Left lung (tissue), 10 donors: ENCODE data around the gene C11orf97. TPM values are rescaled to one million over a fixed set of nuclear protein-coding genes. Genes with fewer than 3 reads are reported as not detected.

Experiments used
- ATAC-seq: fragments of 200-7000 bp; cut with Tn5 transposase; one replicate; pipeline ENCODE4 v1.9.1; 2020; ENCODE audit warnings: moderate library complexity
- DNase-seq, 4 donors: peaks; one replicate each; pipeline ENCODE4 v3.0.0-alpha.2; 2013 to 2020
- H3K27ac ChIP-seq, 2 donors: fragments of 200-600 bp; sonication (generic) in 1 of 2; one replicate each; pipeline versions ENCODE4 v1.5.0 to v1.8.0; 2020 to 2021
- H3K27me3 ChIP-seq, 2 donors: fragments of 200-600 bp; sonication (generic) in 1 of 2; one replicate each; pipeline versions ENCODE4 v1.5.0 to v1.8.0; 2020 to 2021
- H3K36me3 ChIP-seq, 2 donors: fragments of 200-600 bp; sonication (generic) in 1 of 2; one replicate each; pipeline versions ENCODE4 v1.5.0 to v1.8.0; 2020 to 2021
- H3K4me1 ChIP-seq, 2 donors: fragments of 200-600 bp; one replicate each; pipeline ENCODE4 v1.8.0; 2021
- H3K4me3 ChIP-seq, 2 donors: fragments of 200-600 bp; sonication (generic) in 1 of 2; one replicate each; pipeline versions ENCODE4 v1.5.0 to v1.8.0; 2020 to 2021; ENCODE audit warnings: mild to moderate bottlenecking in 1 of 2
- H3K9me3 ChIP-seq, 2 donors: fragments of 200-600 bp; sonication (generic) in 1 of 2; one replicate each; pipeline versions ENCODE4 v1.5.0 to v1.8.0; 2020 to 2021
- intact Hi-C, 2 donors: fragments of 100-400 bp; cut with DNase I; formaldehyde crosslinking; loops; one replicate each; pipeline versions ENCODE4 v1.11.2 to v1.14.2; 2022
- polyA plus RNA-seq, 6 donors: library from polyadenylated mRNA; unstranded; fragments of 120-200 nt; gene quantifications; one replicate each; pipeline ENCODE4 v1.2.1, GENCODE V29; 2013; ENCODE audit not compliant: insufficient read length in 6 of 6
- total RNA-seq, 2 donors: library from RNA; stranded (reverse); fragmentation: NEBNext Ultra II Directional; extraction: Animal tissue kit (Norgen Biotek cat#: 25700); gene quantifications; one replicate each; pipeline ENCODE4 v1.2.1, GENCODE V29; 2021
- TF ChIP-seq, protein P1 (sequence below), 2 donors: fragments of 200-600 bp; sonication (generic) in 1 of 2; IDR thresholded peaks; one replicate each; pipeline versions ENCODE4 v1.5.0 to v1.8.0; 2021; ENCODE audit warnings: antibody characterized with exemption in 2 of 2
- donor health status: DM: no; HTN: yes; CAD: no.
- donor health status: DM: no; HTN: no; CAD: no.

C11orf97 gene
- total and polyA plus RNA-seq, 8 donors, result 0.47 to 4.1 (median 2.0) TPM; not detected in 1

DNA sequence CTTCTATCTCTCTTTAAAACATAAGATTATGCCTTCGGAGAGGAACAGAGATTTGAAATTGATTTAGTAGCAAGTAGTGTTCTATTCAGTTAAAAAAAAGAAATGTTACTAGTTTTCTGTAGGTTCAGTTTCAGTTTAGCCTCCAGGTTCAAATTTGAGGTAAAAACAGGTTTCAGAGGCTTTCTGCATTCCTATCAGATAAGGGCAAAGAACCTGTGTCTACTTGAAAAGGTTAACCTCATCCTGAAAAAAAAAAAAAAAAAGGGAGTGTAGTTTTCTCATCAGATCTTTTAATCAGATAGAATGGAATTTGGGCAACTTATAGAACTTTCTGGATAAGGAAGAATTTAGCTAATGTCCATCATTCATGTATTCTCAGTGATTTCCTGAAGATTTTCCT, 12.1 kb downstream of the C11orf97 start:
- DNase-seq (no peak), ATAC-seq (no peak)
- Histone ChIP-seq H3K27ac (no peak overlapping the region), H3K27me3 (no peaks in the 10 kb centered on the region), H3K9me3 (no peaks in the 10 kb centered on the region), H3K36me3 (no peaks in the 10 kb centered on the region), H3K4me1 (peaks cover 0 to 22% of the 10 kb centered on the region in 2 donors), H3K4me3 (no peak overlapping the region)
- intact Hi-C loops, result no loop called here
- TF ChIP-seq, protein P1, sequence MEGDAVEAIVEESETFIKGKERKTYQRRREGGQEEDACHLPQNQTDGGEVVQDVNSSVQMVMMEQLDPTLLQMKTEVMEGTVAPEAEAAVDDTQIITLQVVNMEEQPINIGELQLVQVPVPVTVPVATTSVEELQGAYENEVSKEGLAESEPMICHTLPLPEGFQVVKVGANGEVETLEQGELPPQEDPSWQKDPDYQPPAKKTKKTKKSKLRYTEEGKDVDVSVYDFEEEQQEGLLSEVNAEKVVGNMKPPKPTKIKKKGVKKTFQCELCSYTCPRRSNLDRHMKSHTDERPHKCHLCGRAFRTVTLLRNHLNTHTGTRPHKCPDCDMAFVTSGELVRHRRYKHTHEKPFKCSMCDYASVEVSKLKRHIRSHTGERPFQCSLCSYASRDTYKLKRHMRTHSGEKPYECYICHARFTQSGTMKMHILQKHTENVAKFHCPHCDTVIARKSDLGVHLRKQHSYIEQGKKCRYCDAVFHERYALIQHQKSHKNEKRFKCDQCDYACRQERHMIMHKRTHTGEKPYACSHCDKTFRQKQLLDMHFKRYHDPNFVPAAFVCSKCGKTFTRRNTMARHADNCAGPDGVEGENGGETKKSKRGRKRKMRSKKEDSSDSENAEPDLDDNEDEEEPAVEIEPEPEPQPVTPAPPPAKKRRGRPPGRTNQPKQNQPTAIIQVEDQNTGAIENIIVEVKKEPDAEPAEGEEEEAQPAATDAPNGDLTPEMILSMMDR (IDR thresholded peaks at IDR 0.05), result no peak

DNA sequence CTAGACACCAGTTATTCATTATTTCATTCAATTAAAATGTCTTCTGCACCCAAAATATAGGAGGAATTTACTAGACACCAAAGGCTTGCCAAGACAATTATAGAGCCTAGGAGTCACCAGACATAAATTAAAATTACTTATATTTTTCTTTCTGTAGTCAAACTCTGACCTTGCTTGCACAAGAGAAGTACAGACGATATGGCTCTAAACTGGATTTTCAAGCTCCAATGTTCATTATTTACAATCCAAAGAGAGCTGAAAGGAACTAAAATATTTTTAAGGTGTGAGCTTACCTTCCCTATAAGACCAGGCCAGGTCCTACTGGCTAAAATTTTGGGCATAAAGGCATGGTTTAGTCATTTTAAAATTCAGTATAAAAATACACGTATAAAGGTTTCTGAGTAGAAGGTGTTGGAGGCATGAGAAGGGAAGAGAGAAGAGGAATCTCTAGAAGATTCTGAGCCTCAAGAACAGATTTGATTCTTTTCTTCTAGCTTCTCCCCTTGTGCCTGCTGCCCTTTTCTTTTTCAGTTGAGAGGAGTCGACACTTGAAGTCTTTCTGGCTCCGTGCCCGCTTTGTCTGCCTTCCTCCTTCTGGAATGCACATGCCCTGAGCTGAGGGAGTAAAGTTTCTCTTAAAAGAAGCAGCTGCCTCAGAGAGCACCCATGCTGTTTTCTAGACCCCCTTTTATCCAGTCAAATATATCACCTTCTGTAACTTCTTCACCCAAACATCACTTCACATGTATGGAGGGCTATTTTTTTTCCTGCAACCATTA, 13.5 kb downstream of the C11orf97 start:
- H3K36me3 ChIP-seq, result no peaks in the 10 kb centered on the region
- H3K27me3 ChIP-seq, result no peaks in the 10 kb centered on the region
- peaks cover 0 to 14% of the 10 kb centered on the region in 2 donors for H3K4me1 ChIP-seq
- H3K27ac ChIP-seq, result no peak overlapping the region
- intact Hi-C loops, result no loop called here
- DNase-seq (peak in 3 of 4 donors; percentile 64 to 79 (median 73)), ATAC-seq (peak; percentile 65)
- TF ChIP-seq, protein P1 (IDR thresholded peaks at IDR 0.05), result no peak
- H3K4me3 ChIP-seq, result no peak overlapping the region
- H3K9me3 ChIP-seq, result no peaks in the 10 kb centered on the region

DNA sequence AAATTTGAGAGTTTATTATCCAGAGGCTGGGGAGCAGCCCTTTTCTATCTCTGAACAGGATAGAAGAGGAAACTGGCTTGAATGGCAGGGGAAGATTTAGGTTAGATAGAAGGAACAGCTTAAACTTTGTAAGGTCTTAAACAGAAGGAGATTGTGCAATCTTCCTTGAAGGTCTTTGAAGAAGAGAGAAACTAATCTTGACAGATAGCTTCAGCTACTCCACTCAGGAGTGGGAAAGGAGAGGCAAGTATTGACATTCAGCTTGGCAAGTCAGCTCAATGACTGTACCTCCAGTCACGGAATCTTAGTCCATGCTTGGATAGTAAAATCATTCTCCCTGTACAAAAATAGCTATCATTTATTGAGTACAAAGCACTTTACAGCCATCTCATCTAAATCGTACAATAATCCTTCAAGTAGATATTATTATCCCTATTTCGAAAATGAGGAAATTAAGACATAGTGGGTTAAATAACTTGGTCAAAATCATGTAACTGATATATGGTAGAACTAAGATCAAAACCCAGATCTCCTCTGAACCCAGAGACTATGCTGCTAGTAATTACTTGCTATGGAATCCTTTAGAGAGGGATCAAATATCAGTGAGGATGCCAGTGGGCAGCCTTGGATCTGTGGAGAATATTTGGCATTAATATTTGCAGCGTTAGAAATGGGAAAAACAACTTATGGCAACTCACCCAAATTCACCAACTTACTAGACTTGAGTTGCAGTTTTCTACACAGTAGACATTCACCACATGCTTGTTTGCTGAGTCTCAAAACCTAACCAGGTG, 14.6 kb downstream of the C11orf97 start:
- Histone ChIP-seq H3K27ac (no peak overlapping the region), H3K9me3 (no peaks in the 10 kb centered on the region), H3K36me3 (no peaks in the 10 kb centered on the region), H3K4me3 (no peak overlapping the region), H3K27me3 (no peaks in the 10 kb centered on the region), H3K4me1 (peaks cover 0 to 14% of the 10 kb centered on the region in 2 donors)
- DNase-seq, result no peak
- intact Hi-C loops, result no loop called here
- TF ChIP-seq, protein P1 (IDR thresholded peaks at IDR 0.05), result no peak
- ATAC-seq, result peak; percentile 29

DNA sequence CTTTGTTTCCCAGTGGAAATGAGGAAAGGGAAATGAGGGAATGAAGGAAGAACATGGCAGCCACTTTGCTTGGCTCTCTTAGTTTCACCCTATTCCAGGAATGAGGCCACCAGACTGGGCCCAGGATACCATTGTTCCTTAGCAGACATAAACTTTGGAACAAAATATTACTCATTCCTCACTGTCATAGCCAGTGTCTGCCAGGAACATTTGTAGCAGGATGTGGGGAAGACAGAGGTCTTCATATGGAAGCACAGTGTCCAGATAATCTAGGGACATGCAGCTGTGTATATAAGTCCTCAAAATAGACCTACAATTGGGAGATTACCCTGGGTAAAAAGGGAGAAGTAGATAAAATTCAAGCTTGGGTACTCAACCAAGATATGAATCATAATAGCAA, 16.3 kb downstream of the C11orf97 start:
- ATAC-seq (no peak), DNase-seq (no peak)
- H3K36me3 ChIP-seq, result no peaks in the 10 kb centered on the region
- H3K27ac ChIP-seq, result no peak overlapping the region
- intact Hi-C loops, result no loop called here
- peaks cover 0 to 15% of the 10 kb centered on the region in 2 donors for H3K4me1 ChIP-seq
- TF ChIP-seq, protein P1 (IDR thresholded peaks at IDR 0.05), result no peak
- H3K4me3 ChIP-seq, result no peak overlapping the region
- H3K27me3 ChIP-seq, result no peaks in the 10 kb centered on the region
- no peaks in the 10 kb centered on the region for H3K9me3 ChIP-seq

DNA sequence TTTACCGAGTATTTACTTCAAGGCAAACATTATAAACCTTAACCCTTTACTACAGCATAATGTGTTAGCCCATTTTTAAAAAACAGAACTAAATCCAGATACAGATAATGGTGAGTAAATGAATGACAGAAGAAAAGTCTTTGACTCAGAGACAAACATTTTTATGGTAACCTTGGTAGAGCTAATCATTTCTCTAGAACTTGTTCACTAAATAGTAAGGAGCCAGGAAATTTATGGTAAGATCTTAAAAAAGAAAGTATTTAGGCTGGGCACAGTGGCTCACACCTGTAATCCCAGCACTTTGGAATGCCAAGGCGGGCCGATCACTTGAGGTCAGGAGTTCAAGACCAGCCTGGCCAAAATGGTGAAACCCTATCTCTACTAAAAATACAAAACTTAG, 19.9 kb downstream of the C11orf97 start:
- no peak for DNase-seq
- intact Hi-C loops, result no loop called here
- TF ChIP-seq, protein P1 (IDR thresholded peaks at IDR 0.05), result no peak
- H3K9me3 ChIP-seq, result no peaks in the 10 kb centered on the region
- no peak overlapping the region for H3K27ac ChIP-seq
- H3K4me3 ChIP-seq, result no peak overlapping the region
- H3K36me3 ChIP-seq, result no peaks in the 10 kb centered on the region
- H3K4me1 ChIP-seq, result peaks cover 0 to 12% of the 10 kb centered on the region in 2 donors
- no peak for ATAC-seq
- no peaks in the 10 kb centered on the region for H3K27me3 ChIP-seq
